SK-N-SH treated with all-trans-retinoic acid at 6 μM for 48 hours (cell line): ENCODE data around the gene KLHL1.

ENCODE experiments used
- ATAC-seq: fragments of 200-7000 bp; cut with Tn5 transposase; 3 replicates; pipeline ENCODE4 v1.9.1; 2020; ENCODE audit warnings: mild to moderate bottlenecking, moderate library complexity
- ARNTL ChIP-seq: fragments of 450-650 bp; formaldehyde crosslinking; IDR thresholded peaks from 2 replicates; pipeline ENCODE4 v1.5.0; 2020; ENCODE audit warnings: low read depth, mild to moderate bottlenecking, moderate library complexity, borderline replicate concordance
- BACH2 ChIP-seq: fragments of 250-450 bp; sonication (Bioruptor Pico); IDR thresholded peaks from 2 replicates; pipeline ENCODE4 v1.9.0; 2021; ENCODE audit warnings: mild to moderate bottlenecking, borderline replicate concordance
- CREB5 ChIP-seq: fragments of 250-450 bp; sonication (Bioruptor Pico); IDR thresholded peaks from 2 replicates; pipeline ENCODE4 v1.5.1; 2020; ENCODE audit warnings: low read depth, mild to moderate bottlenecking, moderate library complexity
- ESRRG ChIP-seq: fragments of 250-450 bp; sonication (Bioruptor Pico); IDR thresholded peaks from 2 replicates; pipeline ENCODE4 v1.6.1; 2021; ENCODE audit warnings: mild to moderate bottlenecking
- GLIS3 ChIP-seq: fragments of 250-450 bp; sonication (Bioruptor Pico); IDR thresholded peaks from 2 replicates; pipeline ENCODE4 v1.5.0; 2020; ENCODE audit warnings: mild to moderate bottlenecking, moderate library complexity
- ISL1 ChIP-seq: fragments of 250-450 bp; sonication (Bioruptor Pico); IDR thresholded peaks from 2 replicates; pipeline ENCODE4 v2.1.2; 2022; ENCODE audit warnings: mild to moderate bottlenecking, moderate library complexity
- OSR1 ChIP-seq: fragments of 250-450 bp; sonication (Bioruptor Pico); IDR thresholded peaks from 2 replicates; pipeline ENCODE4 v1.8.0; 2022; ENCODE audit warnings: moderate library complexity, mild to moderate bottlenecking, inconsistent platforms
- PATZ1 ChIP-seq: fragments of 250-450 bp; sonication (Bioruptor Pico); IDR thresholded peaks from 2 replicates; pipeline ENCODE4 v1.8.0; 2020; ENCODE audit warnings: mild to moderate bottlenecking, moderate library complexity, borderline replicate concordance
- RARB ChIP-seq: fragments of 250-450 bp; sonication (Bioruptor Pico); IDR thresholded peaks from 2 replicates; pipeline ENCODE4 v1.8.0; 2021; ENCODE audit warnings: mild to moderate bottlenecking, moderate library complexity
- SNAI2 ChIP-seq: fragments of 250-450 bp; sonication (Bioruptor Pico); IDR thresholded peaks from 2 replicates; pipeline ENCODE4 v1.5.0; 2020; ENCODE audit warnings: mild to moderate bottlenecking, moderate library complexity
- TCF4 ChIP-seq: fragments of 250-450 bp; sonication (Bioruptor Pico); IDR thresholded peaks from 2 replicates; pipeline ENCODE4 v1.8.0; 2021; ENCODE audit warnings: mild to moderate bottlenecking, moderate library complexity, borderline replicate concordance
- TOX ChIP-seq: fragments of 250-450 bp; sonication (Bioruptor Pico); IDR thresholded peaks from 2 replicates; pipeline ENCODE4 v1.8.0; 2021; ENCODE audit warnings: mild to moderate bottlenecking, moderate library complexity, borderline replicate concordance
- TSHZ2 ChIP-seq: fragments of 250-450 bp; sonication (Bioruptor Pico); IDR thresholded peaks from 2 replicates; pipeline ENCODE4 v1.5.0; 2020; ENCODE audit warnings: mild to moderate bottlenecking, moderate library complexity
- ZC3H10 ChIP-seq: fragments of 250-450 bp; sonication (Bioruptor Pico); IDR thresholded peaks from 2 replicates; pipeline ENCODE4 v1.5.1; 2021; ENCODE audit warnings: mild to moderate bottlenecking, moderate library complexity
- ZFP3 ChIP-seq: fragments of 250-450 bp; sonication (Bioruptor Pico); IDR thresholded peaks from 2 replicates; pipeline ENCODE4 v1.5.0; 2020; ENCODE audit warnings: mild to moderate bottlenecking, moderate library complexity
- ZFP30 ChIP-seq: fragments of 450-650 bp; formaldehyde crosslinking; IDR thresholded peaks from 2 replicates; pipeline ENCODE4 v1.5.0; 2022; ENCODE audit warnings: mild to moderate bottlenecking, moderate library complexity
- ZNF565 ChIP-seq: fragments of 450-650 bp; formaldehyde crosslinking; conservative IDR thresholded peaks from 2 replicates; pipeline ENCODE4 v1.5.0; 2020; ENCODE audit warnings: low read depth, mild to moderate bottlenecking, moderate library complexity
- ZNF70 ChIP-seq: fragments of 450-650 bp; formaldehyde crosslinking; IDR thresholded peaks from 2 replicates; pipeline ENCODE4 v1.5.0; 2020; ENCODE audit warnings: mild to moderate bottlenecking, moderate library complexity
- ZNF8 ChIP-seq: fragments of 450-650 bp; formaldehyde crosslinking; IDR thresholded peaks from 2 replicates; pipeline ENCODE4 v1.5.0; 2020; ENCODE audit warnings: mild to moderate bottlenecking, moderate library complexity
- TF ChIP-seq, protein P1 (sequence below): fragments of 250-450 bp; sonication (Bioruptor Pico); IDR thresholded peaks from 2 replicates; pipeline ENCODE4 v1.8.0; 2021; ENCODE audit warnings: low read depth, mild to moderate bottlenecking, moderate library complexity, borderline replicate concordance
- TF ChIP-seq, protein P2 (sequence below): fragments of 250-450 bp; sonication (Bioruptor Pico); IDR thresholded peaks from 2 replicates; pipeline ENCODE4 v1.5.1; 2021; ENCODE audit warnings: mild to moderate bottlenecking, moderate library complexity

Gene KLHL1

DNA sequence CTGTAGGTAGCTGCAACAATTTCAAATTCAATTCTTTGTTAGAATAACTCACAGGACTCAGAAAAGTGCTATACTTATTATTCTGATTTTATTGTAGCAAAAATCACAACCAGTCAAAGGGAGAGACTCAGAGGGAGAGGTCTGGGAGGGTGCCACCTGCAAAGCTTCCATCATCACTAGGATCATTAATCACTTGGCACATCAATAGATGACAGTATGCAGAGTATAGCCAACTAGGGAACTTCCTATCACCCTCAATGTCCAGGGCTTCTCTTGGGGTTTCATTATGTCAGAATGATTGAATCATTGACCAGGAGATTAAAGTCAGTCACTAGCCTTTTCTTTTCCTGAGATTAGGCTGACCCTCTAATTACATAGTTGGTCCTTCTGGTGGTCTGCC lies 432.0 kb downstream of the KLHL1 start:
- TF ChIP-seq ZNF70 (CRISPR knock-in tag) (no peak), BACH2 (CRISPR knock-in tag) (no peak), PATZ1 (CRISPR knock-in tag) (no peak), TSHZ2 (CRISPR knock-in tag) (no peak), ZC3H10 (CRISPR knock-in tag) (no peak), ZFP3 (CRISPR knock-in tag) (no peak)
- no peak for ATAC-seq

GRCh38 chr13:69660155-69660554 lies 448.1 kb downstream of the KLHL1 start:
- no peak for ATAC-seq
- TF ChIP-seq PATZ1 (CRISPR knock-in tag) (no peak), SNAI2 (no peak), RARB (CRISPR knock-in tag) (no peak), CREB5 (CRISPR knock-in tag) (no peak), ZNF70 (CRISPR knock-in tag) (no peak), TCF4 (no peak), OSR1 (no peak), ISL1 (CRISPR knock-in tag) (no peak), ESRRG (CRISPR knock-in tag) (no peak), ZNF565 (CRISPR knock-in tag) (no peak), ZFP30 (CRISPR knock-in tag) (no peak), ARNTL (CRISPR knock-in tag) (no peak), GLIS3 (CRISPR knock-in tag) (no peak), ZNF8 (CRISPR knock-in tag) (no peak), TOX (CRISPR knock-in tag) (no peak), TSHZ2 (CRISPR knock-in tag) (no peak)
- TF ChIP-seq, protein P1, sequence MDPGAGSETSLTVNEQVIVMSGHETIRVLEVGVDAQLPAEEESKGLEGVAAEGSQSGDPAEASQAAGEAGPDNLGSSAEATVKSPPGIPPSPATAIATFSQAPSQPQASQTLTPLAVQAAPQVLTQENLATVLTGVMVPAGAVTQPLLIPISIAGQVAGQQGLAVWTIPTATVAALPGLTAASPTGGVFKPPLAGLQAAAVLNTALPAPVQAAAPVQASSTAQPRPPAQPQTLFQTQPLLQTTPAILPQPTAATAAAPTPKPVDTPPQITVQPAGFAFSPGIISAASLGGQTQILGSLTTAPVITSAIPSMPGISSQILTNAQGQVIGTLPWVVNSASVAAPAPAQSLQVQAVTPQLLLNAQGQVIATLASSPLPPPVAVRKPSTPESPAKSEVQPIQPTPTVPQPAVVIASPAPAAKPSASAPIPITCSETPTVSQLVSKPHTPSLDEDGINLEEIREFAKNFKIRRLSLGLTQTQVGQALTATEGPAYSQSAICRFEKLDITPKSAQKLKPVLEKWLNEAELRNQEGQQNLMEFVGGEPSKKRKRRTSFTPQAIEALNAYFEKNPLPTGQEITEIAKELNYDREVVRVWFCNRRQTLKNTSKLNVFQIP (CRISPR knock-in tag): no peak
- TF ChIP-seq, protein P2, sequence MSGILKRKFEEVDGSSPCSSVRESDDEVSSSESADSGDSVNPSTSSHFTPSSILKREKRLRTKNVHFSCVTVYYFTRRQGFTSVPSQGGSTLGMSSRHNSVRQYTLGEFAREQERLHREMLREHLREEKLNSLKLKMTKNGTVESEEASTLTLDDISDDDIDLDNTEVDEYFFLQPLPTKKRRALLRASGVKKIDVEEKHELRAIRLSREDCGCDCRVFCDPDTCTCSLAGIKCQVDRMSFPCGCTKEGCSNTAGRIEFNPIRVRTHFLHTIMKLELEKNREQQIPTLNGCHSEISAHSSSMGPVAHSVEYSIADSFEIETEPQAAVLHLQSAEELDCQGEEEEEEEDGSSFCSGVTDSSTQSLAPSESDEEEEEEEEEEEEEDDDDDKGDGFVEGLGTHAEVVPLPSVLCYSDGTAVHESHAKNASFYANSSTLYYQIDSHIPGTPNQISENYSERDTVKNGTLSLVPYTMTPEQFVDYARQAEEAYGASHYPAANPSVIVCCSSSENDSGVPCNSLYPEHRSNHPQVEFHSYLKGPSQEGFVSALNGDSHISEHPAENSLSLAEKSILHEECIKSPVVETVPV (CRISPR knock-in tag): no peak
